Lower lobe of right lung (tissue), 2 donors: ENCODE measurements around the gene AP5Z1. TPM values are rescaled to one million over a fixed set of nuclear protein-coding genes. Genes with fewer than 3 reads are reported as not detected.

Experiments
- ATAC-seq, 2 donors: fragments of 200-7000 bp; cut with Tn5 transposase; one replicate each; pipeline ENCODE4 v1.9.1; 2020 to 2022; ENCODE audit warnings: mild to moderate bottlenecking in 2 of 2, moderate library complexity in 2 of 2
- DNase-seq: peaks from one replicate; pipeline ENCODE4 v3.0.0-alpha.2; 2020
- H3K27ac ChIP-seq: fragments of 200-600 bp; one replicate; pipeline ENCODE4 v1.8.0; 2022
- H3K27me3 ChIP-seq: fragments of 200-600 bp; one replicate; pipeline ENCODE4 v1.8.0; 2022; ENCODE audit warnings: low read depth
- H3K36me3 ChIP-seq: fragments of 200-600 bp; one replicate; pipeline ENCODE4 v1.8.0; 2022; ENCODE audit warnings: mild to moderate bottlenecking
- H3K4me1 ChIP-seq: fragments of 200-600 bp; one replicate; pipeline ENCODE4 v1.8.0; 2022
- H3K4me3 ChIP-seq: fragments of 200-600 bp; one replicate; pipeline ENCODE4 v1.8.0; 2022; ENCODE audit warnings: mild to moderate bottlenecking
- H3K9me3 ChIP-seq: fragments of 200-600 bp; one replicate; pipeline ENCODE4 v1.8.0; 2022
- intact Hi-C: fragments of 100-400 bp; cut with DNase I; formaldehyde crosslinking; loops from one replicate; pipeline ENCODE4 v1.11.0; 2022
- total RNA-seq: library from RNA; stranded (reverse); fragmentation: NEBNext Ultra II Directional; extraction: Animal tissue kit (Norgen Biotek cat#: 25700); gene quantifications from one replicate; pipeline ENCODE4 v1.2.1, GENCODE V29; 2021
- TF ChIP-seq, protein P1 (sequence below): fragments of 200-600 bp; IDR thresholded peaks from one replicate; pipeline ENCODE4 v1.8.0; 2022; ENCODE audit warnings: antibody characterized with exemption, mild to moderate bottlenecking
- donor health status: DM: no; HTN: yes; CAD: no; lungs with severe emphysema.

AP5Z1 gene
- total RNA-seq, 1 donor from 2014 or later = 50.4 TPM

DNA sequence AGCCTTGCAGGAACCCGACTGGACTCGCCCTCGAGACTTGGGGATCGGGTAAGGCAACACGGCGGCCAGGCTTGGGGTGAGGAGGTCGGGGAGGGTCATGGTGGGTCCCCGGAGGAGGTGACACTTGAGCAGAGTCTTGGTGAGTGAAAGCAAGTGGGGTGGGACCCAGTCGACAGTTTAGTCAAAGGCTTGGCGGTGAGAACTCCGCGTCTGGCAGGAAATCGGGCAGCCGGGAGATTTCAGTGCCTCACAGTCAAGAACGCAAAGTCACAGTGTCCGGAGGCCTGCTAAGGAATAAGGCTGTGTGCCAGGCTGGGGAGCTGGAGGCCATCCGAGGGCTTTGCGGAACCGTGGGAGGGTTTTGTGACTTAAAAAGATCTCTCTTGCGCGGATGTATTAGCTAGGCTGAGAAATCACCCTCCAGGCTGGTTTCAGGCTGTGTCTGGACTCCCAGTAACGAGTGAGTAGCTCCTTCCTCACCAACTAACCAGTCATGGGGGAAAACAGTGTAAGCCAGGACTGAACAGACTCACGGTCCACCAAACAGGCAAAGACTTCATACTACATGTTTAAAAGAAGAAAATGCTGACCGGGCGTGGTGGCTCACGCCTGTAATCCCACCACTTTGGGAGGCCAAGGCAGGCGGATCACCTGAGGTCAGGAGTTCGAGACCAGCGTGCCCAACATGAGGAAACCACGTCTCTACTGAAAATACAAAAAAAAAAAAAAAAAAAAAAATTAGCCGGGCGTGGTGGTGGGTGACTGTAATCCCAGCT is 613 bp downstream of the AP5Z1 start:
- peak overlapping the region; percentile 96 for H3K27ac ChIP-seq
- TF ChIP-seq, protein P1, sequence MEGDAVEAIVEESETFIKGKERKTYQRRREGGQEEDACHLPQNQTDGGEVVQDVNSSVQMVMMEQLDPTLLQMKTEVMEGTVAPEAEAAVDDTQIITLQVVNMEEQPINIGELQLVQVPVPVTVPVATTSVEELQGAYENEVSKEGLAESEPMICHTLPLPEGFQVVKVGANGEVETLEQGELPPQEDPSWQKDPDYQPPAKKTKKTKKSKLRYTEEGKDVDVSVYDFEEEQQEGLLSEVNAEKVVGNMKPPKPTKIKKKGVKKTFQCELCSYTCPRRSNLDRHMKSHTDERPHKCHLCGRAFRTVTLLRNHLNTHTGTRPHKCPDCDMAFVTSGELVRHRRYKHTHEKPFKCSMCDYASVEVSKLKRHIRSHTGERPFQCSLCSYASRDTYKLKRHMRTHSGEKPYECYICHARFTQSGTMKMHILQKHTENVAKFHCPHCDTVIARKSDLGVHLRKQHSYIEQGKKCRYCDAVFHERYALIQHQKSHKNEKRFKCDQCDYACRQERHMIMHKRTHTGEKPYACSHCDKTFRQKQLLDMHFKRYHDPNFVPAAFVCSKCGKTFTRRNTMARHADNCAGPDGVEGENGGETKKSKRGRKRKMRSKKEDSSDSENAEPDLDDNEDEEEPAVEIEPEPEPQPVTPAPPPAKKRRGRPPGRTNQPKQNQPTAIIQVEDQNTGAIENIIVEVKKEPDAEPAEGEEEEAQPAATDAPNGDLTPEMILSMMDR = no peak
- DNase-seq (no peak), ATAC-seq (peak; percentile 47 to 51)
- H3K27me3 ChIP-seq = no peaks in the 10 kb centered on the region
- H3K4me1 ChIP-seq = peaks cover 32% of the 10 kb centered on the region
- peak overlapping the region; percentile 86 for H3K4me3 ChIP-seq
- intact Hi-C loops = no loop called here
- H3K9me3 ChIP-seq = no peaks in the 10 kb centered on the region
- H3K36me3 ChIP-seq = peaks cover 22% of the 10 kb centered on the region

GRCh38 chr7:4779118-4779517 is 3.7 kb downstream of the AP5Z1 start:
- DNase-seq (no peak), ATAC-seq (no peak)
- intact Hi-C loops = no loop called here
- Histone ChIP-seq H3K4me3 (no peak overlapping the region), H3K9me3 (no peaks in the 10 kb centered on the region), H3K4me1 (peaks cover 30% of the 10 kb centered on the region), H3K27ac (no peak overlapping the region), H3K36me3 (peaks cover 52% of the 10 kb centered on the region), H3K27me3 (no peaks in the 10 kb centered on the region)
- TF ChIP-seq, protein P1 = no peak

GRCh38 chr7:4781366-4782069 is 6.1 kb downstream of the AP5Z1 start:
- ATAC-seq (no peak), DNase-seq (no peak)
- H3K4me1 ChIP-seq = peaks cover 19% of the 10 kb centered on the region
- TF ChIP-seq, protein P1 = no peak
- H3K27ac ChIP-seq = no peak overlapping the region
- H3K9me3 ChIP-seq = no peaks in the 10 kb centered on the region
- H3K36me3 ChIP-seq = peaks cover 75% of the 10 kb centered on the region
- intact Hi-C loops = no loop called here
- no peaks in the 10 kb centered on the region for H3K27me3 ChIP-seq
- H3K4me3 ChIP-seq = no peak overlapping the region

- ATAC-seq = no peak
These were observed 7.2 kb downstream of the AP5Z1 start for GRCh38 chr7:4782333-4783291.

DNA sequence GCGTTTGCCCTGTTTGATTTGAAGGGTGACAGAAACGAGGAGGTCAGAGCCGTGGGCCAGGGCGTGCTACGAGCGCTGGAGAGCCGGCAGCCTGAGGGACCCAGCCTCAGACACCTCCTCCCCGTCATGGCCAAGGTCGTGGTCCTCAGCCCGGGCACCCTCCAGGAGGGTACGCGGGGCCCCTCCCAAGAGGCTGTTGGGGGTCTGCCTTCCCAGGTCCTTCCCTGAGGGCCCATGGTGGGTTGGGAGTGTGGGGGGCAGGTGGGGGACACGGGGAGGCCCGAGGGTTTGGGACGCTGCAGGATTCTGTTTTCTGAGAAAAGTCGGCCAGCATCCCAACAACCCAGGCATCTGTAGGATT is 7.8 kb downstream of the AP5Z1 start:
- Histone ChIP-seq H3K4me3 (no peak overlapping the region), H3K4me1 (peaks cover 1% of the 10 kb centered on the region), H3K36me3 (peaks cover 84% of the 10 kb centered on the region), H3K27me3 (no peaks in the 10 kb centered on the region), H3K27ac (no peak overlapping the region), H3K9me3 (no peaks in the 10 kb centered on the region)
- ATAC-seq (no peak), DNase-seq (no peak)
- TF ChIP-seq, protein P1 = no peak
- intact Hi-C loops = no loop called here

More at GRCh38 chr7:4782333-4783291, 7.2 kb downstream of the AP5Z1 start:
- no peak for DNase-seq
- Histone ChIP-seq H3K4me3 (no peak overlapping the region), H3K27ac (no peak overlapping the region), H3K27me3 (no peaks in the 10 kb centered on the region), H3K4me1 (peaks cover 8% of the 10 kb centered on the region), H3K36me3 (peaks cover 82% of the 10 kb centered on the region), H3K9me3 (no peaks in the 10 kb centered on the region)
- TF ChIP-seq, protein P1 = no peak
- intact Hi-C loops = no loop called here
